ENCODE data around the gene ZMYND8.

GRCh38 chr20:47338131-47338628 is 18.3 kb downstream of the ZMYND8 start:
- TF ChIP-seq, protein P1, sequence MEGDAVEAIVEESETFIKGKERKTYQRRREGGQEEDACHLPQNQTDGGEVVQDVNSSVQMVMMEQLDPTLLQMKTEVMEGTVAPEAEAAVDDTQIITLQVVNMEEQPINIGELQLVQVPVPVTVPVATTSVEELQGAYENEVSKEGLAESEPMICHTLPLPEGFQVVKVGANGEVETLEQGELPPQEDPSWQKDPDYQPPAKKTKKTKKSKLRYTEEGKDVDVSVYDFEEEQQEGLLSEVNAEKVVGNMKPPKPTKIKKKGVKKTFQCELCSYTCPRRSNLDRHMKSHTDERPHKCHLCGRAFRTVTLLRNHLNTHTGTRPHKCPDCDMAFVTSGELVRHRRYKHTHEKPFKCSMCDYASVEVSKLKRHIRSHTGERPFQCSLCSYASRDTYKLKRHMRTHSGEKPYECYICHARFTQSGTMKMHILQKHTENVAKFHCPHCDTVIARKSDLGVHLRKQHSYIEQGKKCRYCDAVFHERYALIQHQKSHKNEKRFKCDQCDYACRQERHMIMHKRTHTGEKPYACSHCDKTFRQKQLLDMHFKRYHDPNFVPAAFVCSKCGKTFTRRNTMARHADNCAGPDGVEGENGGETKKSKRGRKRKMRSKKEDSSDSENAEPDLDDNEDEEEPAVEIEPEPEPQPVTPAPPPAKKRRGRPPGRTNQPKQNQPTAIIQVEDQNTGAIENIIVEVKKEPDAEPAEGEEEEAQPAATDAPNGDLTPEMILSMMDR (IDR thresholded peaks at IDR 0.05 in 2 of 3, conservative IDR thresholded peaks at IDR 0.05 in 1 of 3; ENCODE audit: borderline replicate concordance in 1 of 3, insufficient read depth in 1 of 3, low read depth in 2 of 3, low read length in 2 of 3): no peak
- no peak for TF ChIP-seq CEBPB (IDR thresholded peaks at IDR 0.05; ENCODE audit: low read depth)
- TF ChIP-seq, protein P2, sequence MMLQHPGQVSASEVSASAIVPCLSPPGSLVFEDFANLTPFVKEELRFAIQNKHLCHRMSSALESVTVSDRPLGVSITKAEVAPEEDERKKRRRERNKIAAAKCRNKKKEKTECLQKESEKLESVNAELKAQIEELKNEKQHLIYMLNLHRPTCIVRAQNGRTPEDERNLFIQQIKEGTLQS (IDR thresholded peaks at IDR 0.05): no peak

Data from HCT116 (cell line).